Subcutaneous adipose tissue (tissue), 4 donors: Measurements from ENCODE around the gene MCAT. TPM values are rescaled to one million over a fixed set of nuclear protein-coding genes. Genes with fewer than 3 reads are reported as not detected.

Source experiments
- total RNA-seq, 4 donors: library from RNA; depleted of rRNA; stranded (reverse); fragments of >200 nt; gene quantifications; one replicate each; pipeline ENCODE4 v1.1.0, GENCODE V29; 2016
- TF ChIP-seq, protein P1 (sequence below): fragments of 450-650 bp; IDR thresholded peaks from one replicate; pipeline ENCODE4 v1.5.1; 2016; ENCODE audit warnings: low read depth, mild to moderate bottlenecking, control low read depth, antibody characterized with exemption, moderate library complexity

Gene MCAT
- total RNA-seq, 4 donors from 2014 or later, result 6.7 to 27.9 (median 16.6) TPM

DNA sequence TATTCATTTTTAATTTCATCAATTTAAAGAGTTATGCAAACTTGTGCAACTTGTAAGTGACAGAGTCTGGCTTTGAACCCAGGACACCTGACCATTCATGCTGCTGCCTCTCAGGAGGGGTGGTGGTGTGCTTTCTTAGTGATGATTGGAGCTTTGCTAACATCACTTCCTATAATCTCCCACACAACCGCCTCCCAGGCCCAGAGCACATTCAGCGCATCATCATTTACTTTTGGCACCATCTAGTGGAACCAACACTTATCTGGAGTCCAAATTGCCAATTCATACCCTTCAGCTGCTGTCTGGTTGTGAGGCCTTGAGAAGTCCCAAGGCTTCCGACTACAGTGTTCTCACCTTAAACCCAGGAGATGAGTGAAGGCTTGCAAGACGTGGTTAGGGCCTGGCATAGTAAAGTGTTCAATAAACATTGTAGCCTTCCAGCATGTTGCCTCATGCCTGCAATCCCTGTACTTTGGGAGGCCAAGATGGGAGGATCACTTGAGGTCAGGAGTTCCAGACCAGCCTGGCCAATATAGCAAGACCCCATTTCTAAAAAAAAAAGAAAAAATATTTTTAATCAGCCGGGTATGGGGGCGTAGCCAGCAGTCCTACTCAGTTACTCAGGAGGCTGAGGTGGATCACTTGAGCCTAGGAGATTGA lies 52.9 kb downstream of the MCAT start:
- TF ChIP-seq, protein P1, sequence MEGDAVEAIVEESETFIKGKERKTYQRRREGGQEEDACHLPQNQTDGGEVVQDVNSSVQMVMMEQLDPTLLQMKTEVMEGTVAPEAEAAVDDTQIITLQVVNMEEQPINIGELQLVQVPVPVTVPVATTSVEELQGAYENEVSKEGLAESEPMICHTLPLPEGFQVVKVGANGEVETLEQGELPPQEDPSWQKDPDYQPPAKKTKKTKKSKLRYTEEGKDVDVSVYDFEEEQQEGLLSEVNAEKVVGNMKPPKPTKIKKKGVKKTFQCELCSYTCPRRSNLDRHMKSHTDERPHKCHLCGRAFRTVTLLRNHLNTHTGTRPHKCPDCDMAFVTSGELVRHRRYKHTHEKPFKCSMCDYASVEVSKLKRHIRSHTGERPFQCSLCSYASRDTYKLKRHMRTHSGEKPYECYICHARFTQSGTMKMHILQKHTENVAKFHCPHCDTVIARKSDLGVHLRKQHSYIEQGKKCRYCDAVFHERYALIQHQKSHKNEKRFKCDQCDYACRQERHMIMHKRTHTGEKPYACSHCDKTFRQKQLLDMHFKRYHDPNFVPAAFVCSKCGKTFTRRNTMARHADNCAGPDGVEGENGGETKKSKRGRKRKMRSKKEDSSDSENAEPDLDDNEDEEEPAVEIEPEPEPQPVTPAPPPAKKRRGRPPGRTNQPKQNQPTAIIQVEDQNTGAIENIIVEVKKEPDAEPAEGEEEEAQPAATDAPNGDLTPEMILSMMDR, result no peak

DNA sequence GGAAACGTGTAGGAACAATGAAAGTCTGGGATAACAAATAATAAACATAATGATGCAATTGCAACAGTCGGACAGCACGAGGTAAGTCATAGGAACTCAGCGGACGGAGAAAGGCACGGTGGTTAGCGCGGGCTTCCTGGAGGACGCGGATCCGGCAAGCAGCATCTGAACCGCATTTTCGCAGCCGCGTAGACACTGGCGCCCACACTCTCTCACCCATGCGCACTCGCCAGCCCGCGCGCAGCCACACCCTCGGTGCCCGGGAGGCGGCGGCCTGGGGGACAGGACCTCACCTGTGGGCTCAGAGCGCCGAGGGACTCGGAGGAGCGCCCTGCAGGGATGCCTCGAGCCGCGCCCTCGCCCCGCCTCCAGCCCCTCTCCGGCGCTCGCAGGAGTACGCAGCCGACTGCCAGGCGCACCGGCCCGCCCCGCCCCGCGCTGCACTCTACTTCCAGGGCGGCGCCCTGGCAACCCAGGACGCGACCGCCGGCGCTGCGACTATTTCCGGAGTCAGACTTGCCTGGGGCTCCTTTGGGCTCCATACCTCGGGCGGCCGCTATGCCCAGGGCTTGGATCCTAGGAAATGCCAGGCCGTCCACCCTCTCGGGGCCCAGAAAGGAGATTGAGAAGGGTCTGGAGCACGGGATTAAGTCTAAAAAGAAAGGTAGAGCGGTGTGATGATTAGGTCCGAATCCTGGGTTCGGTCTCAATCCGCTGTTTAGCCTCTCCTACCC lies 54.0 kb downstream of the MCAT start, which contains the start of gene TTLL1:
Gene TTLL1, minus strand, starts transcription at position 408 of the 734 bp plus-strand sequence. CDS start 13,805 bp downstream, outside the sequence.
- TF ChIP-seq, protein P1, result no peak

DNA sequence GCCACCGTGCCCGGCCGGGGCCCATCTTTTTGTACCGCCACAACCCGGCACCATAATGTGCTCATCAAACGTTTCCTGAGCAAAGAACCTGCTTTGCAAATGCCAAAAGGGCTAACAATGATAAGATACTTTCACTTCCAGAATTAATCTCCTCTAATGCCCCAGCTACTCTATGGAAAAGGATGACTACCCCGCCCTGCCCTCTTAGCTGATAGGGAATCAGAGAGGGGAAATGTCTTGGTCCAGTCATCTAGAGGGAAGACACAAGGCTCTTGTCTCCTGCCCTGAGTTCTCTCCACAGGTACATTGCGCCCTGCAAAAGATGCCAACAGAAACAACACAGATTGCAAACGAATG lies 54.6 kb downstream of the MCAT start:
- TF ChIP-seq, protein P1, result no peak

DNA sequence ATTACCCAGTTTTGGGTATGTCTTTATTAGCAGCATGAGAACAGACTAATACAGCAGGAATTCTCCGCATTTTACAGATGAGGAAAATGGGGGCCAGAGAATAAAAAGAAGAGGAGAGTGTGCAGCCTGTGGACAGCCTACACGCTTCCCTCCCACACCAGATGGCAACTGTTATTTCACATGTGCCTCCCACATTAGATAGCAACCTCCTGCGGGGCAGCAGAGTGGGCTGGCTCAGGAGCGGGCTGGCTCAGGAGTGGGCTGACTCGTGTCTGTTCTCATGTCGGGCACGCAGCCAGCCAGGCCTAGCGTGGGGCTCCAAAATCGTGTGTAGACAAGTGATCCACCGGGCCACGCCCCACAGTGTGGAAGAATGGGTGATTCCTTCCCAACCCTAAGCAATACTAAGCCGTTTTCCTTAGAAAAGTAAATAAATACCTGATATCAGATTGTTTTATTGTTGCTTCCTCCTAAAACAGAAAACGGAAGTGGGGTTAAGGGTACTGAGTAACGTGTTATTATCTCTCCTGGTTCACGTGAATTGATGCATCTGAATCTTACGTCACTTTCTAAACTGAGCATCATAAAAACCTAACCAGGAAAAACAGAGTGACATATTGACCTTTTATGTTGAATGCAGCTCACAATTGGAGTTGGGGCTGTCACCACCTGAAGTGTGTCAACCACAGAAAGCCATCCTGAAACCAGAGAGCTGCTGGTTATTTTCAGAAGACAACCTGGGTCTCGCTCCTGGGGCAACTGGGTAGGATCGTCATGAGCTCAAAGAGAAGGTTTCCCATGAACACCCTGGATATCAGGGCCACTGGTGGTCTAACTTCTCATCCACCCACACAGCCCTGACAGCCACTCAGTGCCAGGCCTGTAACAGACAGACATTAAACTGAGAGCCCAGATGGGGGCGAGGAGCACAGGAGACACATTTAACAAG lies 57.3 kb downstream of the MCAT start:
- TF ChIP-seq, protein P1, result no peak

Other genes with a start within 250 kb of the MCAT start
- 10 to 100 TPM; 36.5 to 45.8 (median 39.9) TPM for gene PACSIN2, start 128.2 kb downstream of the MCAT start, total RNA-seq
- 1 to 10 TPM; 1.6 to 5.6 (median 4.1) TPM for gene TTLL1, start 54.0 kb downstream of the MCAT start, total RNA-seq
- 1 to 10 TPM in 1 of 4 donors, not detected in 3; 1.4 TPM for gene BIK, start 32.6 kb downstream of the MCAT start, total RNA-seq
- 100 to 1,000 TPM; 276 to 910 (median 610) TPM for gene TSPO, start 8.2 kb upstream of the MCAT start, total RNA-seq
- 10 to 100 TPM; 14.4 to 34.5 (median 25.7) TPM for gene TTLL12, start 43.7 kb upstream of the MCAT start, total RNA-seq
- 1 to 10 TPM in 3 of 4 donors, under 1 TPM in 1; 0.66 to 4.6 (median 1.7) TPM for gene SCUBE1, start 200.0 kb upstream of the MCAT start, total RNA-seq